Fibroblast of lung (primary cell): ENCODE data around the gene KAT8. TPM values are rescaled to one million over a fixed set of nuclear protein-coding genes. Genes with fewer than 3 reads are reported as not detected.

Source experiments
- DNase-seq, 2 donors: peaks; one replicate each; pipeline versions ENCODE4 v3.0.0 to v3.0.0-alpha.2; 2010; ENCODE audit warnings: low read depth in 2 of 2
- H2AFZ ChIP-seq: 2 replicates; pipeline ENCODE4 v1.5.1; 2012; ENCODE audit warnings: low read length, control low read depth, inconsistent platforms
- H3K27ac ChIP-seq: 2 replicates; pipeline ENCODE4 v1.5.1; 2011; ENCODE audit warnings: low read length, control low read depth; ENCODE audit not compliant: insufficient read depth
- H3K27me3 ChIP-seq: 2 replicates; pipeline ENCODE4 v1.5.1; 2011; ENCODE audit warnings: mild to moderate bottlenecking, low read length; ENCODE audit not compliant: control insufficient read depth, insufficient read depth
- H3K36me3 ChIP-seq: 2 replicates; pipeline ENCODE4 v1.5.1; 2011; ENCODE audit warnings: low read length; ENCODE audit not compliant: control insufficient read depth, insufficient read depth
- H3K4me1 ChIP-seq: 2 replicates; pipeline ENCODE4 v1.5.1; 2011; ENCODE audit warnings: low read length; ENCODE audit not compliant: control insufficient read depth, insufficient read depth; ENCODE audit errors: extremely low read depth
- H3K4me2 ChIP-seq: 2 replicates; pipeline ENCODE4 v1.5.1; 2011; ENCODE audit warnings: low read length, control low read depth; ENCODE audit not compliant: insufficient read depth; ENCODE audit errors: extremely low read depth
- H3K4me3 ChIP-seq, 4 experiments: fragments of 200-600 bp in 1 of 4; sonication (generic) in 1 of 4; replicated peaks in 1 of 4; 2 replicates each; pipeline ENCODE4 v1.5.1; 2011 to 2016; ENCODE audit warnings: low read length in 4 of 4, low read depth in 3 of 4, mild to moderate bottlenecking in 3 of 4, control low read depth in 2 of 4, inconsistent platforms in 1 of 4, mixed read lengths in 1 of 4; ENCODE audit not compliant: insufficient read depth in 1 of 4; ENCODE audit errors: control extremely low read depth in 1 of 4
- H3K79me2 ChIP-seq: 2 replicates; pipeline ENCODE4 v1.5.1; 2012; ENCODE audit warnings: mild to moderate bottlenecking, low read length, inconsistent platforms; ENCODE audit not compliant: control insufficient read depth, insufficient read depth
- H3K9ac ChIP-seq: 2 replicates; pipeline ENCODE4 v1.5.1; 2011; ENCODE audit warnings: mild to moderate bottlenecking, low read length, control low read depth; ENCODE audit not compliant: insufficient read depth
- H3K9me3 ChIP-seq: 2 replicates; pipeline ENCODE4 v1.5.1; 2012; ENCODE audit warnings: low read depth, low read length; ENCODE audit not compliant: control insufficient read depth, insufficient read depth
- H4K20me1 ChIP-seq: 2 replicates; pipeline ENCODE4 v1.5.1; 2011; ENCODE audit warnings: low read length; ENCODE audit not compliant: control insufficient read depth, insufficient read depth; ENCODE audit errors: extremely low read depth
- CTCF ChIP-seq, 2 donors: IDR thresholded peaks in 1 of 2; conservative IDR thresholded peaks in 1 of 2; 1 replicate in 1 of 2; 2 replicates in 1 of 2; pipeline ENCODE4 v1.5.1; 2011 to 2012; ENCODE audit warnings: low read length in 2 of 2, control low read depth in 1 of 2, inconsistent platforms in 1 of 2, low read depth in 1 of 2, mild to moderate bottlenecking in 1 of 2
- EZH2 ChIP-seq: IDR thresholded peaks from 2 replicates; pipeline ENCODE4 v1.5.1; 2012; ENCODE audit warnings: low read length, control low read depth, mild to moderate bottlenecking; ENCODE audit errors: missing control alignments
- polyA plus RNA-seq, 2 donors: library from polyadenylated mRNA; depleted of rRNA in 1 of 2; stranded (reverse) in 1 of 2; unstranded in 1 of 2; fragments of >200 nt; gene quantifications; 2 replicates each; pipeline ENCODE4 v1.2.1, GENCODE V29; 2011 to 2012; ENCODE audit warnings: missing spikeins in 1 of 2
- total RNA-seq: library from RNA; depleted of rRNA; stranded (reverse); fragments of >200 nt; gene quantifications from 2 replicates; pipeline ENCODE4 v1.2.1, GENCODE V29; 2014

The KAT8 gene
- total and polyA plus RNA-seq, 2 donors (not counting 1 experiment from before 2014, with no cell fraction given): 23.9 to 30.4 TPM

- peaks cover 28% of the 10 kb centered on the region for H3K36me3 ChIP-seq
- H3K9ac ChIP-seq: no peak overlapping the region
- no peak overlapping the region for H3K4me3 ChIP-seq
- H3K9me3 ChIP-seq: no peaks in the 10 kb centered on the region
- no peaks in the 10 kb centered on the region for H3K27me3 ChIP-seq
- no peak for TF ChIP-seq EZH2
- TF ChIP-seq CTCF (conservative IDR thresholded peaks at IDR 0.05 in 1 of 2, IDR thresholded peaks at IDR 0.05 in 1 of 2; ENCODE audit: low read depth in 1 of 2, low read length in 2 of 2): no peak
- DNase-seq: no peak
- no peak overlapping the region for H2AFZ ChIP-seq
- H3K4me2 ChIP-seq: no peak overlapping the region
- H3K79me2 ChIP-seq: peaks cover 2% of the 10 kb centered on the region
- H3K27ac ChIP-seq: no peak overlapping the region
- no peaks in the 10 kb centered on the region for H3K4me1 ChIP-seq
- no peaks in the 10 kb centered on the region for H4K20me1 ChIP-seq
Observed at GRCh38 chr16:31083981-31084380, 33.5 kb upstream of the KAT8 start.

GRCh38 chr16:31084584-31085302 lies 32.7 kb upstream of the KAT8 start:
- Histone ChIP-seq H3K9ac (no peak overlapping the region), H3K4me2 (no peak overlapping the region), H3K9me3 (no peaks in the 10 kb centered on the region), H3K79me2 (no peaks in the 10 kb centered on the region), H3K27ac (no peak overlapping the region), H3K4me3 (no peak overlapping the region), H2AFZ (no peak overlapping the region), H4K20me1 (no peaks in the 10 kb centered on the region), H3K27me3 (no peaks in the 10 kb centered on the region), H3K4me1 (no peaks in the 10 kb centered on the region), H3K36me3 (peaks cover 25% of the 10 kb centered on the region)
- TF ChIP-seq CTCF (conservative IDR thresholded peaks at IDR 0.05 in 1 of 2, IDR thresholded peaks at IDR 0.05 in 1 of 2; ENCODE audit: low read depth in 1 of 2, low read length in 2 of 2) (no peak), EZH2 (no peak)
- no peak for DNase-seq

GRCh38 chr16:31085411-31085810 lies 32.1 kb upstream of the KAT8 start:
- no peak overlapping the region for H3K4me2 ChIP-seq
- no peaks in the 10 kb centered on the region for H3K79me2 ChIP-seq
- no peak overlapping the region for H3K27ac ChIP-seq
- H4K20me1 ChIP-seq: no peaks in the 10 kb centered on the region
- peak in 1 of 2 donors; percentile 30 for DNase-seq
- H3K9me3 ChIP-seq: no peaks in the 10 kb centered on the region
- H2AFZ ChIP-seq: no peak overlapping the region
- H3K4me3 ChIP-seq: no peak overlapping the region
- no peak overlapping the region for H3K9ac ChIP-seq
- TF ChIP-seq CTCF (conservative IDR thresholded peaks at IDR 0.05 in 1 of 2, IDR thresholded peaks at IDR 0.05 in 1 of 2; ENCODE audit: low read depth in 1 of 2, low read length in 2 of 2) (no peak), EZH2 (no peak)
- H3K36me3 ChIP-seq: peaks cover 22% of the 10 kb centered on the region
- no peaks in the 10 kb centered on the region for H3K4me1 ChIP-seq
- no peaks in the 10 kb centered on the region for H3K27me3 ChIP-seq
